NCI-H2029 (cell line): ENCODE results near the gene NOL11.
"Not testable (repeated sequence)": the region's sequence is repeated elsewhere in the genome, so short reads cannot be mapped to it uniquely, and the experiment has no call there.

ENCODE experiments used
- DNase-seq: peaks from one replicate; lab custom pipeline; 2025; lab: John Stamatoyannopoulos, UW

The NOL11 gene

GRCh38 chr17:67717624-67718324 lies at the start of gene NOL11:
TSS of gene NOL11 (plus strand) at chr17:67717936. CDS start at chr17:67717948, 12 bp downstream.
- peak; percentile 95 for DNase-seq

- peak; percentile 82 for DNase-seq
Measured at GRCh38 chr17:67671493-67671892, 46.2 kb upstream of the NOL11 start.

- DNase-seq = peak; percentile 91
Measured at GRCh38 chr17:67672592-67673335, 45.0 kb upstream of the NOL11 start.

GRCh38 chr17:67675481-67675880 lies 42.3 kb upstream of the NOL11 start:
- DNase-seq = no peak

- no peak for DNase-seq
Measured at GRCh38 chr17:67676305-67676704, 41.4 kb upstream of the NOL11 start.

- no peak for DNase-seq
Measured at GRCh38 chr17:67678414-67678813, 39.3 kb upstream of the NOL11 start.

- DNase-seq = no peak
Measured at GRCh38 chr17:67679225-67679624, 38.5 kb upstream of the NOL11 start.

GRCh38 chr17:67679721-67680120 lies 38.0 kb upstream of the NOL11 start:
- no peak for DNase-seq

GRCh38 chr17:67680445-67681224 lies 37.1 kb upstream of the NOL11 start:
- DNase-seq = no peak

GRCh38 chr17:67682196-67682595 lies 35.5 kb upstream of the NOL11 start:
- DNase-seq = peak; percentile 24

GRCh38 chr17:67685351-67685750 lies 32.4 kb upstream of the NOL11 start:
- DNase-seq = no peak

GRCh38 chr17:67686241-67686640 lies 31.5 kb upstream of the NOL11 start:
- no peak for DNase-seq

- no peak for DNase-seq
Measured at GRCh38 chr17:67687511-67687910, 30.2 kb upstream of the NOL11 start.

- DNase-seq = peak; percentile 54
Measured at GRCh38 chr17:67689534-67690177, 28.1 kb upstream of the NOL11 start.

GRCh38 chr17:67693811-67694210 lies 23.9 kb upstream of the NOL11 start:
- DNase-seq = no peak

- DNase-seq = no peak
Measured at GRCh38 chr17:67696347-67696746, 21.4 kb upstream of the NOL11 start.

- DNase-seq = no peak
Measured at GRCh38 chr17:67696853-67697498, 20.8 kb upstream of the NOL11 start.

GRCh38 chr17:67700037-67700724 lies 17.6 kb upstream of the NOL11 start:
- no peak for DNase-seq

- no peak for DNase-seq
Measured at GRCh38 chr17:67700725-67701119, 17.0 kb upstream of the NOL11 start.

- DNase-seq = not testable (repeated sequence)
Measured at GRCh38 chr17:67702861-67703260, 14.9 kb upstream of the NOL11 start.

- no peak for DNase-seq
Measured at GRCh38 chr17:67707442-67707841, 10.3 kb upstream of the NOL11 start.
